Measurements from ENCODE around the gene KLF13.

GRCh38 chr15:31278061-31278445 lies 48.6 kb upstream of the KLF13 start:
- TF ChIP-seq CTCF (IDR thresholded peaks at IDR 0.05; ENCODE audit: low read depth, low read length, poor library complexity, severe bottlenecking) (no peak), EZH2phosphoT487 (IDR thresholded peaks at IDR 0.05; ENCODE audit: borderline replicate concordance, low read length) (no peak)
